ENCODE measurements around the gene RABEP2. TPM values are rescaled to one million over a fixed set of nuclear protein-coding genes. Genes with fewer than 3 reads are reported as not detected.
"Not testable (repeated sequence)": the region's sequence is repeated elsewhere in the genome, so short reads cannot be mapped to it uniquely, and the experiment has no call there.

RABEP2 gene
- total RNA-seq, 1 donor from 2014 or later: 17.7 TPM

DNA sequence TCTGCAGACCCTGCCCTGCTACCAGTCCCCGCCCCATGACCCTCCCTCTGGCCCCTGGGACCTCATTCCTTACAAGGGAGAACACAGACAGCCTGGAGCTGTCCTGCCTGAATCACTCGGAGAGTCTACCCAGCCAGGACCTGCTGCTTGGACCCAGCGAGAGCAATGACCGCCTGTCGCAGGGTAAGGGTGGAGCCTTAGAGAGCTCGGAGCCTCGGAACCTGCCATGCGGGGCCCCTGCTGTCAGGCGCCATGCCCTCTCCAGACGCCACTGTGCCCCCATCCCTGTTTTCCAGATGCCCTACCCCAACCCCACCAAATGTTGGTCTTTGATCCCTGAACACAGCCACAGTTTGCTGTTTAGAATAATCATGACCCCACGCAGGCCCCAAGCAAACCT is 55.8 kb downstream of the RABEP2 start:
- intact Hi-C loops (cut with micrococcal nuclease): no loop called here
- H3K4me1 ChIP-seq: peaks cover 16% of the 10 kb centered on the region
- peaks cover 72% of the 10 kb centered on the region for H3K36me3 ChIP-seq
- DNase-seq: no peak
- no peaks in the 10 kb centered on the region for H3K27me3 ChIP-seq (ENCODE audit: low read depth)
- H3K27ac ChIP-seq (replicated peaks): no peak overlapping the region
- TF ChIP-seq, protein P1, sequence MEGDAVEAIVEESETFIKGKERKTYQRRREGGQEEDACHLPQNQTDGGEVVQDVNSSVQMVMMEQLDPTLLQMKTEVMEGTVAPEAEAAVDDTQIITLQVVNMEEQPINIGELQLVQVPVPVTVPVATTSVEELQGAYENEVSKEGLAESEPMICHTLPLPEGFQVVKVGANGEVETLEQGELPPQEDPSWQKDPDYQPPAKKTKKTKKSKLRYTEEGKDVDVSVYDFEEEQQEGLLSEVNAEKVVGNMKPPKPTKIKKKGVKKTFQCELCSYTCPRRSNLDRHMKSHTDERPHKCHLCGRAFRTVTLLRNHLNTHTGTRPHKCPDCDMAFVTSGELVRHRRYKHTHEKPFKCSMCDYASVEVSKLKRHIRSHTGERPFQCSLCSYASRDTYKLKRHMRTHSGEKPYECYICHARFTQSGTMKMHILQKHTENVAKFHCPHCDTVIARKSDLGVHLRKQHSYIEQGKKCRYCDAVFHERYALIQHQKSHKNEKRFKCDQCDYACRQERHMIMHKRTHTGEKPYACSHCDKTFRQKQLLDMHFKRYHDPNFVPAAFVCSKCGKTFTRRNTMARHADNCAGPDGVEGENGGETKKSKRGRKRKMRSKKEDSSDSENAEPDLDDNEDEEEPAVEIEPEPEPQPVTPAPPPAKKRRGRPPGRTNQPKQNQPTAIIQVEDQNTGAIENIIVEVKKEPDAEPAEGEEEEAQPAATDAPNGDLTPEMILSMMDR (IDR thresholded peaks at IDR 0.05; ENCODE audit: borderline replicate concordance): no peak
- H3K9me3 ChIP-seq (replicated peaks): no peaks in the 10 kb centered on the region
- H3K4me3 ChIP-seq: no peak overlapping the region

- H3K4me3 ChIP-seq; H3K27ac ChIP-seq (replicated peaks); intact Hi-C loops (cut with micrococcal nuclease); DNase-seq; H3K27me3 ChIP-seq (ENCODE audit: low read depth); H3K9me3 ChIP-seq (replicated peaks): not testable (repeated sequence)
- H3K36me3 ChIP-seq: peaks cover 57% of the 10 kb centered on the region
- H3K4me1 ChIP-seq: peaks cover 29% of the 10 kb centered on the region
These were observed 57.4 kb downstream of the RABEP2 start for GRCh38 chr16:28867646-28868045.

DNA sequence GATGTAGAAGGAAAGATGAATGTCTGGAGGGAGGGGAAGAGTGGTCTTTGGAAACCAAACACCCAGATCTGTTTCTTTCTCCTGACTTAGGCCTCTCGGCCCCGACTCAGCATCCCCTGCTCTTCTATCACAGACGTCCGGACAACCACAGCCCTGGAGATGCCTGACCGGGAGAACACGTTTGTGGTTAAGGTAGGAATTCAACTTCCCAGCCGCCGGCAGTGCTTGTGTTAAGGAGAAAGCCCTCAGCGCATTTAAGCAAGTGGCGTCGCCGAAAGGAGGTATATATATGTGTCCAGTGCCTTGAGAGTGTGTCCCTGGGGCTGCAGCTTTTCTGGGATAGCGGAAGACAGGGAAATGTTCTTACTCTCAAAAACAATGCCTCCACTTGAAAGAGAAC is 57.8 kb downstream of the RABEP2 start:
- Histone ChIP-seq H3K27me3 (ENCODE audit: low read depth) (no peaks in the 10 kb centered on the region), H3K9me3 (replicated peaks) (no peaks in the 10 kb centered on the region), H3K4me3 (no peak overlapping the region), H3K27ac (replicated peaks) (no peak overlapping the region), H3K4me1 (peaks cover 33% of the 10 kb centered on the region), H3K36me3 (peaks cover 52% of the 10 kb centered on the region)
- intact Hi-C loops (cut with micrococcal nuclease): no loop called here
- DNase-seq: no peak
- TF ChIP-seq, protein P1 (IDR thresholded peaks at IDR 0.05; ENCODE audit: borderline replicate concordance): no peak

- no peak for DNase-seq
- Histone ChIP-seq H3K9me3 (replicated peaks) (no peaks in the 10 kb centered on the region), H3K4me1 (peaks cover 35% of the 10 kb centered on the region), H3K27ac (replicated peaks) (no peak overlapping the region), H3K4me3 (no peak overlapping the region), H3K27me3 (ENCODE audit: low read depth) (no peaks in the 10 kb centered on the region), H3K36me3 (peaks cover 44% of the 10 kb centered on the region)
- TF ChIP-seq, protein P1 (IDR thresholded peaks at IDR 0.05; ENCODE audit: borderline replicate concordance): no peak
- intact Hi-C loops (cut with micrococcal nuclease): no loop called here
These were observed 58.6 kb downstream of the RABEP2 start for GRCh38 chr16:28866454-28866804.

GRCh38 chr16:28865722-28866453 is 59.1 kb downstream of the RABEP2 start:
- H3K4me1 ChIP-seq: peaks cover 35% of the 10 kb centered on the region
- no peaks in the 10 kb centered on the region for H3K9me3 ChIP-seq (replicated peaks)
- H3K4me3 ChIP-seq: no peak overlapping the region
- intact Hi-C loops (cut with micrococcal nuclease): no loop called here
- no peak for DNase-seq
- TF ChIP-seq, protein P1 (IDR thresholded peaks at IDR 0.05; ENCODE audit: borderline replicate concordance): no peak
- peaks cover 39% of the 10 kb centered on the region for H3K36me3 ChIP-seq
- no peak overlapping the region for H3K27ac ChIP-seq (replicated peaks)
- H3K27me3 ChIP-seq (ENCODE audit: low read depth): no peaks in the 10 kb centered on the region

GRCh38 chr16:28865001-28865688 is 59.9 kb downstream of the RABEP2 start:
- Histone ChIP-seq H3K9me3 (replicated peaks) (no peaks in the 10 kb centered on the region), H3K27ac (replicated peaks) (peak overlapping the region; percentile 100), H3K4me3 (peak overlapping the region; percentile 99), H3K36me3 (peaks cover 32% of the 10 kb centered on the region), H3K27me3 (ENCODE audit: low read depth) (no peaks in the 10 kb centered on the region), H3K4me1 (peaks cover 35% of the 10 kb centered on the region)
- intact Hi-C loops (cut with micrococcal nuclease): no loop called here
- TF ChIP-seq, protein P1 (IDR thresholded peaks at IDR 0.05; ENCODE audit: borderline replicate concordance): no peak
- DNase-seq: no peak
